ENCODE data around the gene B4GALT4.
"Not testable (repeated sequence)": the region's sequence is repeated elsewhere in the genome, so short reads cannot be mapped to it uniquely, and the experiment has no call there.

B4GALT4 gene

GRCh38 chr3:119240591-119241434 lies at the start of gene B4GALT4:
Gene B4GALT4 (minus strand): TSS chr3:119240878. CDS start chr3:119230099, 10,779 bp downstream.
- peak; percentile 88 for DNase-seq

GRCh38 chr3:119289404-119289770 lies 48.7 kb upstream of the B4GALT4 start:
- DNase-seq, result no peak

- DNase-seq, result no peak
Measured at GRCh38 chr3:119288669-119289403, 48.2 kb upstream of the B4GALT4 start.

- no peak for DNase-seq
Measured at GRCh38 chr3:119279584-119280243, 39.0 kb upstream of the B4GALT4 start.

- DNase-seq, result no peak
Measured at GRCh38 chr3:119279101-119279554, 38.5 kb upstream of the B4GALT4 start.

- no peak for DNase-seq
Measured at GRCh38 chr3:119276680-119277079, 36.0 kb upstream of the B4GALT4 start.

GRCh38 chr3:119270212-119270611 lies 29.5 kb upstream of the B4GALT4 start:
- not testable (repeated sequence) for DNase-seq

GRCh38 chr3:119261055-119261454 lies 20.4 kb upstream of the B4GALT4 start:
- no peak for DNase-seq

GRCh38 chr3:119259821-119260220 lies 19.1 kb upstream of the B4GALT4 start:
- DNase-seq, result no peak

GRCh38 chr3:119258915-119259314 lies 18.2 kb upstream of the B4GALT4 start:
- DNase-seq, result no peak

GRCh38 chr3:119257654-119258410 lies 17.2 kb upstream of the B4GALT4 start:
- DNase-seq, result no peak

- DNase-seq, result no peak
Measured at GRCh38 chr3:119257111-119257510, 16.4 kb upstream of the B4GALT4 start.

GRCh38 chr3:119255214-119255613 lies 14.5 kb upstream of the B4GALT4 start:
- no peak for DNase-seq

GRCh38 chr3:119245778-119246177 lies 5.1 kb upstream of the B4GALT4 start:
- no peak for DNase-seq

GRCh38 chr3:119243712-119244111 lies 3.0 kb upstream of the B4GALT4 start:
- no peak for DNase-seq

GRCh38 chr3:119243058-119243529 lies 2.4 kb upstream of the B4GALT4 start:
- not testable (repeated sequence) for DNase-seq

GRCh38 chr3:119242387-119243057 lies 1.8 kb upstream of the B4GALT4 start:
- DNase-seq, result not testable (repeated sequence)

GRCh38 chr3:119240101-119240590 lies 532 bp downstream of the B4GALT4 start:
- DNase-seq, result no peak

GRCh38 chr3:119239206-119239820 lies 1.4 kb downstream of the B4GALT4 start:
- no peak for DNase-seq

- no peak for DNase-seq
Measured at GRCh38 chr3:119238363-119238762, 2.3 kb downstream of the B4GALT4 start.

- DNase-seq, result no peak
Measured at GRCh38 chr3:119237299-119237698, 3.4 kb downstream of the B4GALT4 start.

All from activated CD8-positive, alpha-beta memory T cell treated with anti-CD3 and anti-CD28 coated beads, Interleukin-2, amount 50 U/mL, for 48 hours (primary cell).